HCT116 (cell line): Measurements from ENCODE around the gene NDUFC1.
"Not testable (repeated sequence)": the region's sequence is repeated elsewhere in the genome, so short reads cannot be mapped to it uniquely, and the experiment has no call there.

Source experiments
- CTCF ChIP-seq, 3 experiments: fragments of 200-600 bp in 1 of 3; sonication (generic) in 1 of 3; IDR thresholded peaks in 2 of 3; conservative IDR thresholded peaks in 1 of 3; 2 replicates each; pipeline ENCODE4 v1.5.1; 2012 to 2017; ENCODE audit warnings: low read depth in 2 of 3, low read length in 2 of 3, antibody characterized with exemption in 1 of 3, borderline replicate concordance in 1 of 3, control low read depth in 1 of 3, mild to moderate bottlenecking in 1 of 3, mixed read lengths in 1 of 3, mixed run types in 1 of 3, moderate library complexity in 1 of 3; ENCODE audit not compliant: insufficient read depth in 1 of 3
- EZH2 ChIP-seq: fragments of 200-600 bp; sonication (generic); IDR thresholded peaks from 2 replicates; pipeline ENCODE4 v1.6.1; 2017; ENCODE audit warnings: antibody characterized with exemption, mixed run types
- JUND ChIP-seq: IDR thresholded peaks from 2 replicates; pipeline ENCODE4 v1.6.1; 2012
- MAX ChIP-seq: IDR thresholded peaks from 2 replicates; pipeline ENCODE4 v1.6.1; 2012
- POLR2A ChIP-seq: IDR thresholded peaks from 2 replicates; pipeline ENCODE4 v1.7.0; 2011; ENCODE audit warnings: borderline replicate concordance; ENCODE audit not compliant: insufficient read depth, insufficient read length; ENCODE audit errors: extremely low read depth
- POLR2AphosphoS5 ChIP-seq: IDR thresholded peaks from 2 replicates; pipeline ENCODE4 v1.6.1; 2011; ENCODE audit warnings: mild to moderate bottlenecking, low read depth, low read length, moderate library complexity
- RAD21 ChIP-seq: IDR thresholded peaks from 2 replicates; pipeline ENCODE4 v1.6.1; 2012; ENCODE audit warnings: low read depth, mild to moderate bottlenecking
- REST ChIP-seq: IDR thresholded peaks from 2 replicates; pipeline ENCODE4 v1.6.1; 2012; ENCODE audit warnings: low read depth
- SIN3A ChIP-seq: IDR thresholded peaks from 2 replicates; pipeline ENCODE4 v1.6.1; 2012; ENCODE audit warnings: low read depth
- SP1 ChIP-seq: IDR thresholded peaks from 2 replicates; pipeline ENCODE4 v1.6.1; 2012; ENCODE audit warnings: low read depth
- SRF ChIP-seq: IDR thresholded peaks from 2 replicates; pipeline ENCODE4 v1.6.1; 2012; ENCODE audit warnings: low read depth
- TCF7L2 ChIP-seq: IDR thresholded peaks from 2 replicates; pipeline ENCODE4 v1.7.0; 2011; ENCODE audit warnings: borderline replicate concordance, inconsistent platforms; ENCODE audit not compliant: insufficient read depth, insufficient read length; ENCODE audit errors: extremely low read depth
- YY1 ChIP-seq: IDR thresholded peaks from 2 replicates; pipeline ENCODE4 v1.6.1; 2011; ENCODE audit warnings: low read length, low read depth, moderate library complexity, mild to moderate bottlenecking; ENCODE audit not compliant: insufficient replicate concordance; ENCODE audit errors: extremely low read depth
- ZNF274 ChIP-seq: fragments of 200-500 bp; sonication (Bioruptor generic); IDR thresholded peaks from 2 replicates; pipeline ENCODE4 v1.6.1; 2014; ENCODE audit warnings: mild to moderate bottlenecking, low read depth, low read length, inconsistent platforms

GRCh38 chr4:139322541-139322940, 20.3 kb upstream of the NDUFC1 start:
- not testable (repeated sequence) for TF ChIP-seq REST; POLR2A; CTCF (IDR thresholded peaks at IDR 0.05 in 2 of 3, conservative IDR thresholded peaks at IDR 0.05 in 1 of 3; ENCODE audit: borderline replicate concordance in 1 of 3, insufficient read depth in 1 of 3, low read depth in 2 of 3, low read length in 2 of 3); SRF; RAD21; JUND; POLR2AphosphoS5; SIN3A; YY1; TCF7L2; ZNF274; EZH2; MAX; SP1
